Esophagus squamous epithelium (tissue), 5 donors: Measurements from ENCODE around the gene ZMAT2. TPM values are rescaled to one million over a fixed set of nuclear protein-coding genes. Genes with fewer than 3 reads are reported as not detected.
A peak's percentile ranks its signal among the peaks of the same experiment; 100 is the strongest.
"Not testable (repeated sequence)": the region's sequence is repeated elsewhere in the genome, so short reads cannot be mapped to it uniquely, and the experiment has no call there.

Source experiments
- DNase-seq: peaks from one replicate; lab custom pipeline; 2025; lab: John Stamatoyannopoulos, UW
- H3K27ac ChIP-seq, 4 donors: fragments of 200-600 bp; sonication (generic); one replicate each; pipeline ENCODE4 v1.5.1; 2016 to 2019; ENCODE audit warnings: mild to moderate bottlenecking in 1 of 4
- H3K27me3 ChIP-seq, 4 donors: fragments of 200-600 bp; sonication (generic); 1 replicate in 3 of 4; 2 replicates in 1 of 4; pipeline versions ENCODE4 v1.5.1 to v1.6.0; 2017 to 2021; ENCODE audit warnings: antibody characterized with exemption in 1 of 4
- H3K36me3 ChIP-seq, 3 donors: fragments of 200-600 bp; sonication (generic); one replicate each; pipeline ENCODE4 v1.5.1; 2016 to 2019
- H3K4me1 ChIP-seq, 3 donors: fragments of 200-600 bp; sonication (generic); one replicate each; pipeline ENCODE4 v1.5.1; 2017 to 2019
- H3K4me3 ChIP-seq, 4 donors: fragments of 200-600 bp; sonication (generic); 1 replicate in 3 of 4; 2 replicates in 1 of 4; pipeline ENCODE4 v1.5.1; 2016 to 2019; ENCODE audit warnings: mild to moderate bottlenecking in 2 of 4, moderate library complexity in 1 of 4
- H3K9me3 ChIP-seq, 3 donors: fragments of 200-600 bp; sonication (generic); one replicate each; pipeline ENCODE4 v1.5.1; 2016 to 2019
- POLR2A ChIP-seq, 4 donors: fragments of 450-650 bp; IDR thresholded peaks; one replicate each; pipeline ENCODE4 v1.6.1; 2017; ENCODE audit warnings: antibody characterized with exemption in 4 of 4, mild to moderate bottlenecking in 4 of 4, moderate library complexity in 3 of 4
- WGBS, 2 donors: methylation state at CpG; one replicate each; pipeline ENCODE4 v1.1.5; 2018; 5-methylcytosine and 5-hydroxymethylcytosine counted together
- intact Hi-C: fragments of 100-400 bp; cut with DNase I; formaldehyde crosslinking; loops from one replicate; pipeline ENCODE4 v1.15.0; 2022
- total RNA-seq, 4 donors: library from RNA; depleted of rRNA; stranded (reverse); fragments of >200 nt; gene quantifications; one replicate each; pipeline ENCODE4 v1.1.0, GENCODE V29; 2016
- TF ChIP-seq, protein P1 (sequence below), 6 experiments: fragments of 450-650 bp in 4 of 6; fragments of 200-600 bp in 2 of 6; sonication (generic) in 2 of 6; IDR thresholded peaks; one replicate each; pipeline ENCODE4 v1.5.1; 2016 to 2019; ENCODE audit warnings: antibody characterized with exemption in 6 of 6, mild to moderate bottlenecking in 4 of 6, moderate library complexity in 4 of 6
- donor health status: DM: yes; HTN: yes; CAD: no.

ZMAT2 gene
- total RNA-seq, 4 donors from 2014 or later = 25.2 to 52.4 (median 41.3) TPM

GRCh38 chr5:140711794-140712193, 11.5 kb downstream of the ZMAT2 start:
- H3K4me3 ChIP-seq = no peak overlapping the region
- no peak for DNase-seq
- no peaks in the 10 kb centered on the region for H3K9me3 ChIP-seq
- intact Hi-C loops = no loop called here
- peaks cover 0 to 9% (median 0%) of the 10 kb centered on the region in 3 donors for H3K36me3 ChIP-seq
- WGBS, 2 donors = 81 to 83% methylated on average over 1 of the region's 1 CpG
- peaks cover 0 to 17% (median 0%) of the 10 kb centered on the region in 3 donors for H3K4me1 ChIP-seq
- TF ChIP-seq, protein P1, sequence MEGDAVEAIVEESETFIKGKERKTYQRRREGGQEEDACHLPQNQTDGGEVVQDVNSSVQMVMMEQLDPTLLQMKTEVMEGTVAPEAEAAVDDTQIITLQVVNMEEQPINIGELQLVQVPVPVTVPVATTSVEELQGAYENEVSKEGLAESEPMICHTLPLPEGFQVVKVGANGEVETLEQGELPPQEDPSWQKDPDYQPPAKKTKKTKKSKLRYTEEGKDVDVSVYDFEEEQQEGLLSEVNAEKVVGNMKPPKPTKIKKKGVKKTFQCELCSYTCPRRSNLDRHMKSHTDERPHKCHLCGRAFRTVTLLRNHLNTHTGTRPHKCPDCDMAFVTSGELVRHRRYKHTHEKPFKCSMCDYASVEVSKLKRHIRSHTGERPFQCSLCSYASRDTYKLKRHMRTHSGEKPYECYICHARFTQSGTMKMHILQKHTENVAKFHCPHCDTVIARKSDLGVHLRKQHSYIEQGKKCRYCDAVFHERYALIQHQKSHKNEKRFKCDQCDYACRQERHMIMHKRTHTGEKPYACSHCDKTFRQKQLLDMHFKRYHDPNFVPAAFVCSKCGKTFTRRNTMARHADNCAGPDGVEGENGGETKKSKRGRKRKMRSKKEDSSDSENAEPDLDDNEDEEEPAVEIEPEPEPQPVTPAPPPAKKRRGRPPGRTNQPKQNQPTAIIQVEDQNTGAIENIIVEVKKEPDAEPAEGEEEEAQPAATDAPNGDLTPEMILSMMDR (IDR thresholded peaks at IDR 0.05) = no peak
- TF ChIP-seq POLR2A (IDR thresholded peaks at IDR 0.05) = no peak
- H3K27ac ChIP-seq = peak overlapping the region in 2 of 4 donors; percentile 93 to 95
- H3K27me3 ChIP-seq = no peaks in the 10 kb centered on the region

- TF ChIP-seq POLR2A (IDR thresholded peaks at IDR 0.05) = no peak
- TF ChIP-seq, protein P1 (IDR thresholded peaks at IDR 0.05) = no peak
- Histone ChIP-seq H3K36me3 (no peaks in the 10 kb centered on the region), H3K27ac (no peak overlapping the region), H3K4me1 (peaks cover 0 to 17% (median 0%) of the 10 kb centered on the region in 3 donors), H3K4me3 (no peak overlapping the region), H3K9me3 (no peaks in the 10 kb centered on the region), H3K27me3 (no peaks in the 10 kb centered on the region)
- intact Hi-C loops = no loop called here
- DNase-seq = no peak
- 76 to 82% methylated on average over 1 of the region's 1 CpG for WGBS, 2 donors
Measured at GRCh38 chr5:140713562-140714094, 13.4 kb downstream of the ZMAT2 start.

GRCh38 chr5:140716238-140716637, 16.0 kb downstream of the ZMAT2 start:
- DNase-seq, H3K27ac ChIP-seq, H3K36me3 ChIP-seq, H3K27me3 ChIP-seq, intact Hi-C loops, H3K9me3 ChIP-seq, H3K4me3 ChIP-seq, H3K4me1 ChIP-seq: not testable (repeated sequence)
- WGBS, 2 donors = 93 to 94% methylated on average over 2 of the region's 2 CpGs

GRCh38 chr5:140718266-140718592, 18.0 kb downstream of the ZMAT2 start:
- intact Hi-C loops = no loop called here

DNA sequence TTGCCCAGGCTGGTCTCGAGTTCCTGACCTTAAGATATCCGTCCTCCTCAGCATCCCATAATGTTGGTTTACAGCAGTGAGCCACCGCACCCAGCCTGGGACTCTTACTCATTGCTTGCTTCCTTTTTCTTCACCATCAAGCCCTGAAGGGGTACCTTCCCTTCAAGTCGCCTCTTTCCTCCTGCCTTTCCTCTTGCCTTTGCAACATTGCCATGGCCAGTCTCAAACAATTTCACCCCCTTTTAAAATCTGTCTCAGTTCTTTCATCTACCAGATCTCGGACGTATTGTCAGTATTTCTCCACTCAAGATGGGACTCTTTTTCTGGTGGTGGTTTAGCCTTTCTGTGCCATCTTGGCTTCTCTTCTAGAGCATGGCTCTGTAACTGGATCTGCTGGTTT, 20.5 kb downstream of the ZMAT2 start:
- H3K27ac ChIP-seq, H3K4me3 ChIP-seq, H3K36me3 ChIP-seq, DNase-seq, H3K4me1 ChIP-seq, H3K9me3 ChIP-seq, intact Hi-C loops, H3K27me3 ChIP-seq: not testable (repeated sequence)
- WGBS, 2 donors = 49 to 55% methylated on average over 6 of the region's 6 CpGs

More at GRCh38 chr5:140718266-140718592, 18.0 kb downstream of the ZMAT2 start:
- Histone ChIP-seq H3K27ac (peak overlapping the region in 1 of 4 donors; percentile 14), H3K27me3 (peaks cover 0 to 7% (median 0%) of the 10 kb centered on the region in 4 donors), H3K4me1 (no peaks in the 10 kb centered on the region), H3K4me3 (no peak overlapping the region), H3K9me3 (no peaks in the 10 kb centered on the region), H3K36me3 (no peaks in the 10 kb centered on the region)
- DNase-seq = no peak
- 81 to 85% methylated on average over 7 of the region's 7 CpGs for WGBS, 2 donors
- TF ChIP-seq, protein P1 (IDR thresholded peaks at IDR 0.05) = no peak
- no peak for TF ChIP-seq POLR2A (IDR thresholded peaks at IDR 0.05)

- DNase-seq, H3K36me3 ChIP-seq, intact Hi-C loops, H3K27me3 ChIP-seq, H3K4me3 ChIP-seq, H3K4me1 ChIP-seq, H3K27ac ChIP-seq, H3K9me3 ChIP-seq: not testable (repeated sequence)
- 77 to 85% methylated on average over 5 of the region's 5 CpGs for WGBS, 2 donors
Measured at GRCh38 chr5:140721395-140721794, 21.1 kb downstream of the ZMAT2 start.
